HAP-1 (cell line): ENCODE data around the gene ZNF486.
"Not testable (repeated sequence)": the region's sequence is repeated elsewhere in the genome, so short reads cannot be mapped to it uniquely, and the experiment has no call there.

Experiments
- DNase-seq, 2 experiments: peaks; one replicate each; pipeline ENCODE4 v3.0.0-alpha.2; 2016 to 2020; ENCODE audit warnings: low spot score in 2 of 2
- H3K27me3 ChIP-seq: fragments of 250-450 bp; sonication (Bioruptor Pico); 2 replicates; pipeline ENCODE4 v1.5.1; 2020; ENCODE audit warnings: low read depth, mild to moderate bottlenecking, moderate library complexity
- H3K36me3 ChIP-seq: fragments of 250-450 bp; sonication (Bioruptor Pico); replicated peaks from 2 replicates; pipeline ENCODE4 v1.5.1; 2020; ENCODE audit warnings: mild to moderate bottlenecking
- H3K4me1 ChIP-seq: fragments of 250-450 bp; sonication (Bioruptor Pico); 2 replicates; pipeline ENCODE4 v1.5.1; 2020; ENCODE audit warnings: mild to moderate bottlenecking
- H3K4me3 ChIP-seq: fragments of 250-450 bp; sonication (Bioruptor Pico); 2 replicates; pipeline ENCODE4 v1.5.1; 2020; ENCODE audit warnings: mild to moderate bottlenecking, moderate library complexity
- H3K9me3 ChIP-seq: fragments of 250-450 bp; sonication (Bioruptor Pico); 2 replicates; pipeline ENCODE4 v1.5.1; 2020; ENCODE audit warnings: mild to moderate bottlenecking, moderate library complexity
- in situ Hi-C: fragments of 300-500 bp; cut with MboI; formaldehyde crosslinking; loops from 3 replicates; pipeline ENCODE4 v1.14.3; 2020; ENCODE audit warnings: low sequenced_read_pairs, inconsistent platforms, mixed read lengths

ZNF486 gene

GRCh38 chr19:20175848-20176247 lies 8.8 kb downstream of the ZNF486 start:
- H3K9me3 ChIP-seq, H3K4me1 ChIP-seq, H3K27me3 ChIP-seq, DNase-seq, H3K4me3 ChIP-seq, H3K36me3 ChIP-seq, in situ Hi-C loops: not testable (repeated sequence)

- DNase-seq, H3K4me3 ChIP-seq, H3K27me3 ChIP-seq, H3K36me3 ChIP-seq, in situ Hi-C loops, H3K9me3 ChIP-seq, H3K4me1 ChIP-seq: not testable (repeated sequence)
Observed at GRCh38 chr19:20179956-20180355, 12.9 kb downstream of the ZNF486 start.

DNA sequence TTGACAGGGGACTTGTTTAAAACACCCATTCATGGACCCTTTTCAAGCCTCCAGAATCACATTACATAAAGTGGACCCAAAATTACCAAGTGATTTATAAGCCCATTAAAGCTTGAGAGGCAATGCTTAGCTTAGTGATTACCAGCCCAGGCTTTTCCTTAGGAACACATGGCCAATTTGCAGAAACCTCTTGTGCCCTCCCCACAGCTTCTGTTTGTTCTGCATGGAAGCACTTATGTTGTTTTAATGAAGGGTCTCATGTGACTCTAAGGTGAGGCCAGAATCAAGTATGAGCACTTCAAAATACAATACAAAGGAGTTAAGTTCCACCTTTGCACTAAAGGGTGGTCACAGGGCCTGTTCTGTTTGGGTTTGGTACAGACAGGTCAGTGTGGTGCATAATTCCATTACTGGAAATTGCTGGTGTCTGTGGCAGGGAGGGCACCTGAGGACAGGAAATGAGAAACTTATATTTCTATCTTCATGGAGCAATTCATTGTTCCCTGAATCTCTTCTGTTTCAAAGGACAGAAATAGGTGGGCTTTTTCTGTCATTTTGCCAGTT lies 15.3 kb downstream of the ZNF486 start:
- no peak for DNase-seq
- in situ Hi-C loops: no loop called here
- Histone ChIP-seq H3K9me3 (no peaks in the 10 kb centered on the region), H3K36me3 (no peaks in the 10 kb centered on the region), H3K4me3 (no peak overlapping the region), H3K27me3 (no peaks in the 10 kb centered on the region), H3K4me1 (no peaks in the 10 kb centered on the region)

- in situ Hi-C loops: no loop called here
- Histone ChIP-seq H3K27me3 (no peaks in the 10 kb centered on the region), H3K4me3 (no peak overlapping the region), H3K4me1 (no peaks in the 10 kb centered on the region), H3K9me3 (no peaks in the 10 kb centered on the region), H3K36me3 (no peaks in the 10 kb centered on the region)
- DNase-seq: no peak
Observed at GRCh38 chr19:20186174-20186573, 19.2 kb downstream of the ZNF486 start.

DNA sequence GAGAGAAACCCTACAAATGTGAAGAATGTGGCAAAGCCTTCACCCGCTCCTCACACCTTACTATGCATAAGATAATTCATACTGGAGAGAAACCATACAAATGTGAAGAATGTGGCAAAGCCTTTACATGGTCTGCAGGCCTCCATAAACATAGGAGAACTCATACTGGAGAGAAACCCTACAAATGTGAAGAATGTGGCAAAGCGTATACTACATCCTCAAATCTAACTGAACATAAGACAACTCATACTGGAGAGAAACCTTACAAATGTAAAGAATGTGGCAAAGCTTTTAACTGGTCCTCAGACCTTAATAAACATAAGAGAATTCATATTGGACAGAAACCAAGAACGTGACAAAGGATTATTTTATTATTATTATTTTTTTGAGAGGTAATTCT lies 30.7 kb downstream of the ZNF486 start:
- H3K4me1 ChIP-seq: no peaks in the 10 kb centered on the region
- in situ Hi-C loops: no loop called here
- DNase-seq: no peak
- no peaks in the 10 kb centered on the region for H3K36me3 ChIP-seq
- H3K27me3 ChIP-seq: no peaks in the 10 kb centered on the region
- H3K4me3 ChIP-seq: no peak overlapping the region
- no peaks in the 10 kb centered on the region for H3K9me3 ChIP-seq

- Histone ChIP-seq H3K4me3 (no peak overlapping the region), H3K27me3 (no peaks in the 10 kb centered on the region), H3K36me3 (no peaks in the 10 kb centered on the region), H3K4me1 (no peaks in the 10 kb centered on the region), H3K9me3 (0 out of 2 replicates have a peak, but pooled peaks cover 4% of the 10 kb centered on the region)
- in situ Hi-C loops: no loop called here
- no peak for DNase-seq
Observed at GRCh38 chr19:20209051-20209450, 42.0 kb downstream of the ZNF486 start.

DNA sequence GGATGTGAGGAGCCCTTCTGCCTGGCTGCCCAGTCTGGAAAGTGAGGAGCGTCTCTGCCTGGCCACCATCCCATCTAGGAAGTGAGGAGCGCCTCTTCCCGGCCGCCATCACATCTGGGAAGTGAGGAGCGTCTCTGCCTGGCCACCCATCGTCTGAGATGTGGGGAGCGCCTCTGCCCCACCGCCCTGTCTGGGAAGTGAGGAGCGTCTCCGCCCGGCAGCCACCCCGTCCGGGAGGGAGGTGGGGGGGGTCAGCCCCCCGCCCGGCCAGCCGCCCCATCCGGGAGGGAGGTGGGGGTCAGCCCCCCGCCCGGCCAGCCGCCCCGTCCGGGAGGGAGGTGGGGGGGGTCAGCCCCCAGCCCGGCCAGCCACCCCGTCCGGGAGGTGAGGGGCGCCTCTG lies 47.4 kb downstream of the ZNF486 start:
- not testable (repeated sequence) for H3K9me3 ChIP-seq, H3K36me3 ChIP-seq

DNA sequence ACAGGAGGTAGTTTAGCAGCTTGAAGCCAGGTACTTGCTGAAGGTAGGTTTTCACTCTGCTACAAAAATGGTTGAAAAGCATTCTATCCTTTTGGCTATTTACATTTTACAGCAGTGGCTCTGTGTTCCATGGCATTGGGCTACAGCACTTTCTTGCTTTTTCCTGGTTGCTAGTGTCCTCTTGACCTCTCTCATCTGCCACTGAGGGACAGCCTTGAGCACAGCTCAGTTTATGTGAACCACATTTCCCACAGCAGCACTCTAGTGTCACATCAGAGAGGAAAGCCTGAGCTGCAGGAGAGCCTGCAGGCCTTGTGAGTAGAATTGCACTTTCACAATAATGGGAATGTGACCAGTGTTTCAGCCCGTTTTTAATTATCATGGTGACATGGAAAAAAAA lies 54.6 kb downstream of the ZNF486 start:
- H3K27me3 ChIP-seq, H3K4me3 ChIP-seq, H3K9me3 ChIP-seq, H3K4me1 ChIP-seq, H3K36me3 ChIP-seq, in situ Hi-C loops, DNase-seq: not testable (repeated sequence)

More for the DNA sequence above, 47.4 kb downstream of the ZNF486 start:
- in situ Hi-C loops, H3K27me3 ChIP-seq, DNase-seq, H3K4me3 ChIP-seq, H3K4me1 ChIP-seq: not testable (repeated sequence)

DNA sequence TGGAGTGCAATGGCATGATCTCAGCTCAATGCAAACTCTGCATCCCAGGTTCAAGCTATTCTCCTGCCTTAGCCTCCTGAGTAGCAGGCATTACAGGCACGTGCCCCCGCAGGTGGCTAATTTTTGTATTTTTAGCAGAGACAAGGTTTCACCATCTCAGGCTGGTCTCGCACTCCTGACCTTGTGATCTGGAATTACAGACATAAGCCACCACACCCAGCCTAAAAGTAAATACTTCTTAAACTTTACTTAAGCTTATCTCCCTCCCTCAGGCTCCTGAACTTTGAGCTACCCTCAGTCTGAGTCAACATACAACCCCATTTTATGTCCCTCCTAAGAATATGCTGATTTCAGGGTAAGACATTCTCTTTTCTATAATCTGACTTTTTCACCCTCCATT lies 66.1 kb downstream of the ZNF486 start:
- H3K4me3 ChIP-seq: no peak overlapping the region
- in situ Hi-C loops: no loop called here
- H3K27me3 ChIP-seq: no peaks in the 10 kb centered on the region
- H3K4me1 ChIP-seq: no peaks in the 10 kb centered on the region
- no peak for DNase-seq
- no peaks in the 10 kb centered on the region for H3K36me3 ChIP-seq
- H3K9me3 ChIP-seq: no peaks in the 10 kb centered on the region

DNA sequence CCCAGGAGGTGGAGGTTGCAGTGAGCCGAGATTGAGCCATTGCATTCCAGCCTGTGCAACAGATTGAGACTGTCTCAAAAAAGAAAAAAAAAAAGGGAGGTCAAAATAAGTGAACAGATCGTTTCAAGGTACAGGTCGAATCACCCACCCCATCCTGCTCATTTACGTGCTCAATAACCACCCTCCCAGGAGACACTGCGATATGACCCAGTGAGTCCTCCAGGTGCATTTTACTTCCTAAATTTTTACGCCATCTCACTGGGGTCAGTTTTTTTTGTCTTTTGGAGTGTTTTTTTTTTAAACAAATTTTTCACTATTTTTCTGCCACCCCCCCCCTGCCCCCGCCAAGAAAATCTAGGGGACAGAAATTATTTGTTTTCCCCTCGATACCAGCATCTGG lies 68.1 kb downstream of the ZNF486 start:
- no peak for DNase-seq
- in situ Hi-C loops: no loop called here
- no peaks in the 10 kb centered on the region for H3K27me3 ChIP-seq
- no peaks in the 10 kb centered on the region for H3K36me3 ChIP-seq
- no peaks in the 10 kb centered on the region for H3K4me1 ChIP-seq
- no peaks in the 10 kb centered on the region for H3K9me3 ChIP-seq
- no peak overlapping the region for H3K4me3 ChIP-seq

- Histone ChIP-seq H3K4me1 (no peaks in the 10 kb centered on the region), H3K36me3 (no peaks in the 10 kb centered on the region), H3K4me3 (no peak overlapping the region), H3K27me3 (no peaks in the 10 kb centered on the region), H3K9me3 (no peaks in the 10 kb centered on the region)
- in situ Hi-C loops: no loop called here
- DNase-seq: no peak
Observed at GRCh38 chr19:20237773-20238623, 71.0 kb downstream of the ZNF486 start.

DNA sequence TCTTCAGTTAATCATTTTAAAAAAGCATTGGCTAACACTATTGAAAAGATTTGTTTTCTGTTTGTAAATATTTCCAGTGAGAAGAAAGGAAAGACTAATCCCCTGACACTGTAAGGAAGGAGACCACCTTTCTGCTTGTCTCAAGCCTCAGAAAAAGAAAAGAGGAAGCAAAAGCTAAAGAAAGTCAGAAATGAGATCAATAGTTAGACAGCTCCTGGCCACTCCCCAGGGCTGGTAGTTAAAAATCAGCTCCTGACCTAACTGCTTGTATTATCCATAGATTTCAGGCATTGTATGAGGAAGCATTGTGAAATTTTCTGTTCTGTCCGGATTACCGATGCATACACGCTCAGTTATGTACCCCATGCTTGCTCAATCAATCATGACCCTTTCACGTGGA lies 76.6 kb downstream of the ZNF486 start:
- H3K9me3 ChIP-seq: no peaks in the 10 kb centered on the region
- no peak for DNase-seq
- in situ Hi-C loops: no loop called here

DNA sequence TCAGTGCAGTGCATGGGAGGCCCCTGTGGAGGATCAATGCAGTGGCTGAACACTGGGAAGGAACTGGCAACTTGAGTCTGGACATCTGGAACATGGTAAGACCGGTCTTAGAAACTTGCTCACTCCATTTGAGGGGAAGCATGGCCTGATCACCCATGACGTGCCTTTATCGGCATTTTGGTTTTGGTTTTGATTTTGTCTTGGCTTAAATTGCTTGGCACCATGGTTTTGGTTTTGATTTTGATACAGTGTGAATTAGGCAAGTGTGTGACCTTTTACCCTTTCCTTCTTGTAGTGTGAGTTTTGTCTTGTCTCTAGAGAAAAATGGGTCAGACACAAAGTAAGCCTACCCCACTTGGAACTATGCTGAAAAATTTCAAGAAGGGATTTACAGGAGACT lies 77.3 kb downstream of the ZNF486 start:
- no peaks in the 10 kb centered on the region for H3K4me1 ChIP-seq
- H3K9me3 ChIP-seq: no peaks in the 10 kb centered on the region
- H3K27me3 ChIP-seq: no peaks in the 10 kb centered on the region
- no peak for DNase-seq
- H3K4me3 ChIP-seq: no peak overlapping the region
- no peaks in the 10 kb centered on the region for H3K36me3 ChIP-seq
- in situ Hi-C loops: no loop called here

More for the DNA sequence above, 76.6 kb downstream of the ZNF486 start:
- no peaks in the 10 kb centered on the region for H3K27me3 ChIP-seq
- H3K36me3 ChIP-seq: no peaks in the 10 kb centered on the region
- H3K4me3 ChIP-seq: no peak overlapping the region
- H3K4me1 ChIP-seq: no peaks in the 10 kb centered on the region

DNA sequence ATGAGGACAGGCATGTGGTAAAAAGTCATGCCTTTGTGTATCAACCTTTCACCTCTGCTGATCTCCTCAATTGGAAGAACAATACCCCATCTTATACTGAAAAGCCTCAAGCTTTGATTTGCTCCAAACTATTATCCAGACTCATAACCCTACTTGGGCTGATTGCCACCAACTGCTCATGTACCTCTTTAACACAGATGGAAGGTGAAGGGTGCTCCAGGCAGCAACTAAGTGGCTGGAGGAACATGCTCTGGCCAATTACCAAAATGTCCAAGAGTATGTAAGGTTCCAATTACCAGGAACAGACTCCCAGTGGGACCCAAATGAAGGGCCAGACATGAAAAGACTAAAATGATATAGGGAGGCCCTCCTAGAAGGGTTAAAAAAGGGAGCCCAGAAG lies 78.3 kb downstream of the ZNF486 start:
- Histone ChIP-seq H3K4me1 (no peaks in the 10 kb centered on the region), H3K36me3 (no peaks in the 10 kb centered on the region), H3K4me3 (no peak overlapping the region), H3K9me3 (no peaks in the 10 kb centered on the region), H3K27me3 (no peaks in the 10 kb centered on the region)
- in situ Hi-C loops: no loop called here
- no peak for DNase-seq
